Activated CD4-positive, CD25-positive, alpha-beta regulatory T cell treated with anti-CD3 and anti-CD28 coated beads, Interleukin-2, amount 50 U/mL, for 72 hours (primary cell): ENCODE results near the gene KIAA0930.

Experiments
- DNase-seq: peaks from one replicate; pipeline ENCODE4 v3.0.0; 2021

KIAA0930 gene

DNA sequence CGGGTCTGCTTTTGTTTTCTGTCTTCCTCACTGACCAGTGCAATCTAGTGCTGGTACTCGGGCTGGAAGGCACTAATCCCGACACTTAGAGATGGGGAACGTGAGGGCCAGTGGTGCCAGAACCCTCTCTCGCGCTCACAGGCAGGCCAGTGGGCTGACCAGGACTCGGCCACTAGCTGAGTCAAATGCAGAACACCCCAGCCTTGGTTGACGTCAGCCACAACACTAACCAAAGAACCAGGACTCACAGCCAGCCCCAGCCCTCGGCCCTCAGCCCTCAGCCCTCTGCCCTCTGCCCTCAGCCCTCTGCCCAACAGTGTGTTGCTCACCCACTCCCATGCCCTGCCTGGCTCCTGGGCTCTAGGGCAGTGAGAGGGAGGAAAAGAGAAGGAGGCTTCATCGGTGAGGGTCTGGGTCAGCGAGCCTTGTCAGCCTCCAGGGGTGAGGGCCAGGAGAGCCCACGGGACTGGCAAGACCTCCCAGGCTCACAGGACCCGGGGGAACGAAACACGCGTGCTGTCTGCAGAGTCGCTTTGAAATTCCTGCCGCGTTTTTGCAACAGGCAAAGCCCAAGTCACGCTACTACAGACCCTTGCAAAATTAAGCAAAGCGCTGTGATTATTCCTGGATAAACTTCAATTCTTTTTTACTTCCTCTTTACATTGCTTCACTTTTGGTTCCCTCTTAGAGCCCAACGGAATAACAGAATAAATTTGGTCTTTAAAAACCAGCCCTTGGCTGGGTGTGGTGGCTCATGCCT is 27.5 kb downstream of the KIAA0930 start:
- DNase-seq: no peak

GRCh38 chr22:45212306-45212709 is 28.4 kb downstream of the KIAA0930 start:
- no peak for DNase-seq

GRCh38 chr22:45211848-45212247 is 28.8 kb downstream of the KIAA0930 start:
- DNase-seq: no peak

GRCh38 chr22:45211435-45211834 is 29.3 kb downstream of the KIAA0930 start:
- DNase-seq: no peak

DNA sequence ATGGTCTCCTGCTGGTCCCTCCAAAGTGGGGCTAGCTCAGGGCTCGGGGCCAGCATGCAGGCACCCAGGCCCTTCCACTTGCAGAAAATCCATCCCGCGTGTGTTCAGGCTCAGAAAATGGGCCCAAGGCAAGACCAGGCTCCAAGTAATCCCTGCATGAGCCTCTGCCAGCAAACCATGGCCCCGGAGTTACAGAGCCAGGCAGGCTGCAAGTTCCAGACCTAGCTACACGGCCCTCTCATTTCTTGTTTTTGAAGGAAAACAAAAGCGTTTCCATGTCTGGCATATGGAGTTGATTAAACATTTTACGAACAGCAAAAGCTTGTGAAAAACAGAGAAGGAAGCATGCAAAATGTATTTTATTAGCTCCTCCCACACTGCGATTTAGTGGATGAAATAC is 29.7 kb downstream of the KIAA0930 start:
- no peak for DNase-seq

GRCh38 chr22:45210577-45210976 is 30.1 kb downstream of the KIAA0930 start:
- no peak for DNase-seq

- DNase-seq: no peak
These were observed 30.5 kb downstream of the KIAA0930 start for GRCh38 chr22:45210174-45210573.

DNA sequence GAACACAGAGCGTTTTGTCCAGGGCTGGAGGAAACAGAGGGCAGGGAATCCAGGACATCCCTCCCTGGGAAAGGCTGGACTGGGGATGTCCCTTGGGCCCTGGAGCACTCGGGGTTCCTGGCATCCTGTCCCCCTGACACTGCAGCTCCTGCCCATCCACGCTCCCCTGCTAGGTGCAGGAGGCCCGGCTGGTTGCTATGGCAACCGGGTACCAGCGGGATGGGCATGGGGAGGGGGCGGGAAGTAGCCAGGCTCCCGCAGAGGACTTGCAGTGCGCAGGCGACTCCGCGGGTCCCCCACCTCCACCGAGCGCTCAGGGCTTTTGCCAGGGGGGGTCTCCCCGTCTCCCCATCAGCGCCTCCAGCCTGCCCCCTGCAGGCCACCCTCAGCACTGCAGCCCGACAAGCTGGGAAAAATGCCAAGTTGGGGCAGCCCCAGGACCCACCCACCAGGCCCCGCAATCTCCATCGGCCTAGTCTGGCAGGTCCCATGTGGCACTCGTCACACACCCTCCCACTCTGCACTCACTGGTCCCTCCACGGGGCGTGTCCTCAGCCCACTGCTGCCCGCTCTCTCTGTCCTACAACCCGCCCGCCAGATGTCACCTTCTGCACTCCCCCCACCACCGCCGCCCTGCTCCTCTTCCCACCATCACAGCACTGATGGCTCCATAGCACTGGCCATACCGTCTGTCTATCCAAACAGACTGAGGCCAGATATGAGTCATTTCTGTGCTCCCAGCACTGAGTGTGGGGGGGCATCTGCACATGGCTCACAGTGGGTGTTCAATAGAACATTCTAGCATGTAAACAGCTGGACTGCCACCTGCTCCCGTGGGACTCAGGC is 31.5 kb downstream of the KIAA0930 start:
- DNase-seq: peak; percentile 55

- no peak for DNase-seq
These were observed 32.0 kb downstream of the KIAA0930 start for GRCh38 chr22:45208696-45208992.

DNA sequence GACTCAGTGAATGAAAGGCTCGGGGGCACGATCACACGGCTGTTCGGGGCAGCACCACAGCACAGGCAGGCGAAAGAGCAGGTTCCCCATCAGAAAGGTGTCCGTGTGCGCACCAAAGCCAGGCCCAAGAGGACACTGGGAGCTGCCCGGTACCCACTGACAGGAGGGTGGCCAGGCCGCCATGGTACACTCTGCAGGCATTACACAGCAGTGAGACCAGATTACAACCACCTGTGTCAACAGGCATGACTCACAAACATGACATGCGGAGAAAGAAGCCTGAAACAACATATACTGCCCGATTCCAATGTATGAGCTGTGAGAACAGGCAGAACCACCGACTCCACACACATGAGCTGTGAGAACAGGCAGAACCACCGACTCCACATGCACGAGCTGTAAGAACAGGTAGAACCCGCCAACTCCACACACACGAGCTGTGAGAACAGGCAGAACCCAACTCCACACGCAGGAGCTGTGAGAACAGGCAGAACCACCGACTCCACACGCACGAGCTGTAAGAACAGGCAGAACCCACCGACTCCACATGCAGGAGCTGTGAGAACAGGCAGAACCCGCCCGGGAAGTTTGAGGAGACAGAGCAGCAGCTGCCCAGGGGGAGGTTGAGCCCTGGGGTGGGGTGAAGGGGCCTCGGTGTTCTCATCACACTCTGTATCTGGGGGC is 32.6 kb downstream of the KIAA0930 start:
- DNase-seq: no peak

DNA sequence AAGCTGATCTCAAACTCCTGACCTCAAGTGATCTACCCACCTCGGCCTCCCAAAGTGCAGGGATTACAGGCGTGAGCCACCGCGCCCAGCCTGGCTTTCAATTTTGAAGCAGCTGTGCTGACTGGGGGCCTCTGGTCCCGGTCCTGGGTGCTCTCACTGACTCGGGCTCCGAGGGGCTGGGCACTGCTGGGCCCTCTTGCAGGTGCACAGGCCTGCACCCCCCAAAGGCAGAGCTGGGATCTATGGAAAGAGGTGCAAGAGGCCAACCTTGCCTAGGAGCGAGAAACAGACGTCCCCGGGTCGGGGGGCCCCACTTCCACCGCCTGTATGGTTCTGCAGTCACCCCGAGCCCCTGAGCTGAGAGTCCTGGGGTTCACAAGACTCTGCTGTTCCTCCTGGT is 33.2 kb downstream of the KIAA0930 start:
- DNase-seq: no peak

DNA sequence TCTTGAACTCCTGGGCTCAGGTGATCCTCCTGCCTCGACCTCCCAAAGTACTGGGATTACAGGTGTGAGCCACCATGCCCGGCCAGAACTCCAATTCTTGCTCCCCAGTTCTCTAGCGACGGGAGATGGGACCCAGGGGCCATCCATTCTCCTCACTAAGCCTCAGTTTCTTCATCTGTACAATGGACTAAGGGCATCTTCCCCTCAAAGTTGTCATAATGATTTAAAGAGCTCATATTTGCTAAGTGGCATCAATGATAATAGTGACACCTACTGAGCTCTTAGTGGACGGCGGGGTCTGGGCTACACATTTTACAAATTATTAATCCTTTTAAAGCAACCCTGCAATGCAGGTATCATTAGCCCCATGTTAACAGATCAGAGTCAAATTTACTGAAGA is 34.5 kb downstream of the KIAA0930 start:
- no peak for DNase-seq

DNA sequence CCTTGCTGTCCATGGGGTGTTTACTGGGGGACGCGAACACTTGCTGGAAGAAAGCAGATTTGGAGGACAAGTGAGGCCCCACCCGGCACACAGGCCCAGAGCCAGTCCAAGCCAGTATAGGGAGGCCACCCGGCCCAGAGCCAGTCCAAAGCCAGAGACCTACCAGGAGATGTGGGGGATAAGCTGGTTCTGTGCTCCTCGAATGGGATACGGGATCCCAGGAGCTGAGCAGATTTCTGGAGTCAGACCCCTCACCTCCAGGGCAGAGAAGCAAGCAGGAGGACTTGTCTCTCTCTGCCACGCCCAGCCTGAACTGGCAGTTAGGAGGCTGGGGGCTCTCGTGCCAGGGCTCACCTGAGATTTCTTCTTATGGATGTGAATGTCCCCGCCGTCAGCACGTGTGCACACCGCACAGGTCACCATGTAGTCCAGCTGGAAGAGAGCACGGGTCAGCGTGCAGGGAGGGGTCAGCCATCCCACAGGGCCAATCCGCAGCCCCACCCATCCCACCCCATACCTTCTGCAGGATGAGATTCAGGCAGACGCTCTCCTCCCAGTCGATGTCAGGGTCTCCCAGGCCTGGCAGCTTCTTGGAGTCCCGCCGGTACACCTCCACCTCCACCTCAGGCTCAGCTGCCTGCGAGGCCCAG is 35.3 kb downstream of the KIAA0930 start:
- DNase-seq: no peak

- no peak for DNase-seq
These were observed 35.9 kb downstream of the KIAA0930 start for GRCh38 chr22:45204819-45205218.

DNA sequence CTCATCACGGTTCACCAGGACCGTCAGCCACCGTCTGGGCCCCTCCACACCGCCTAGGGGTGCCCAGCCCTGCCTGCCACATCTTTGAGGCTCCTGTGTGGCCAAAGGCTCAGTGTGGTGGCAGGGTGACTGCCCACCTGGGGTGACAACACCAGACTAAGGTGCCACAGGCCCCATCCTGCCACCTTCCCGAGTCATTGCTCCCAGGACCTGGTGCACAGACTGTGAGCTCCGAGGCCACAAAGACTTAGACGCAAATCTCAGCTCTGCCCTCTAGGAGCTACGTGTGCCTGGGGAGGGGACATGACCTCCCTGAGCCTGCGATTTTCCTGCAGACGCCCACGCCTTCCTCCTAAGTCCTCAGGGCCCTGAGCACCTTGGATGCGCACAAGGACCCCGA is 36.5 kb downstream of the KIAA0930 start:
- no peak for DNase-seq

DNA sequence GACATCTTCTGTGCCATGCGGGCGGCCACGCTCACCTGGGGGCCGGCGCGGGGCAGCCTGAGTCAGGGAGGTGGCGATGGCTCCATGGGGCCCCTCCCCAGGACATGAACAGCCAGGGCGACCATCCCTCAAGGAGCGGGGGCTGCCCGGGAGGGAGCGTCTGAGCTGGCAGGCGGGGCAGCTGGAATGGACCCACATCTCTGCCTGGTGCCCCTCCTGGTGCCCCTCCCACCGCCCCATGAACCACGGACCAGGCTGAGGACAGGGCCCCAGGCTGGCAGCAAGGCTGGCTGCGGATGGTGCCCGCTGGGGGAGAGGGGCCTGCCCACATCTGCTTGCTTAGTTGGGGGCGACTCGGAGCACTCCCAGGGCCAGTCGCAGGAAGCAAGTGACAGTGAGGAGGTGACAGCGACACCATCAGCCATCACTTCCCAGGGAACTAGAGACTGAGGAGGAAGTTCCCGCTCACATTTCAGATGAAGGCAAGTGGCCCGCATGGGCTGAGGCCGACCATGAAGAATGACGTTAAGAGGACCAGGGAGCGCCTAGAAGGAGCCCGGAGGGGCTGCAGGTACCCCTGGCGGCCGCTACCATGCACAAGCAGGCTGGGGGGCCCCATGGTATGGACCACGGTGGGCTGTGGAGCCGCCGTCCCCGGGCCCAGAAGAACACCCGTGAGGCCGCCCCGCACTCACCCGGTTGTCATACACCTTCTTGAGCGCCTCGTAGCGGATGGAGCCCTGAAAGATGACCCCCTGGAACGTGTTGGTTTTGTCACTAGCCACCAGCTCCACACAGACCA is 37.3 kb downstream of the KIAA0930 start:
- DNase-seq: no peak

- no peak for DNase-seq
These were observed 38.2 kb downstream of the KIAA0930 start for GRCh38 chr22:45202333-45203149.

GRCh38 chr22:45201678-45202332 is 38.9 kb downstream of the KIAA0930 start:
- no peak for DNase-seq

GRCh38 chr22:45200860-45201511 is 39.7 kb downstream of the KIAA0930 start:
- DNase-seq: no peak

DNA sequence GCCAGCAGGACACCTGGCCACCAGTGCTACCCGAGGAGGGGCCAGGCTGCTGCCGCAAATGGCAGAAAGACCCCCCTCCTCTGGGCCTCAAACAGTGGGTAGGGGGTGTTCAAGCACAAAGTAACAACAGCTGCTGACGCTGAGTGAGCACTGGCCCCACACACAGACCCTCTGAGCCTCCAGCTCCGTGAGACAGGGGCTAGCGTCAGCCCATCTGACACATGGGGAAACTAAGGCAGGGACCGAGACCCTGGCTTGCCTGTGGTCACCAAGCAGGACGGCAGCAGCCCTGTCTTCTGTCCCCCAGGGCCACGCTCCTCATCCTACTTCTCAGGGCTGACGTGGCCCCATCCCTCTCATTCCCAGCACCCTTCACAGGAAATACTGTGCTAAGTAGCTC is 40.5 kb downstream of the KIAA0930 start:
- no peak for DNase-seq

DNA sequence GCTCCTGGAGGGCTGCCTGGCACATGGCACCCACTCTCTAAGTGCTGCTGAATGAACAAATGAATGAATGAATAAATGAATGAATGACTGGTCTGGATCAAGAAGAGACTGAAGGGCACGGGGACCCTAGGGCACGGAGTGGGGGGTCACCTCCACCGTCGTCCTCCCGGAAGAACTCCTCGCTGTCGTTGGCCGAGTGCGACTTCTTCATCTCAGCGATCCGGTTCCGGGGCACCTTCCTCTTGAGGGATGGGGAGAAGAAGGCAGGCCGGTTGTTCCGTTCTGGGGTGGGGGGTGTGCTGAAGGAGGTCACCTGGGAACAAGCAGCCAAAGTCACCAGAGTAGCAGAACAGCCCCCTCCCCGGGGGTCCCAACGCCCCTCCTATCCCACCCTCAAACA is 41.0 kb downstream of the KIAA0930 start:
- DNase-seq: no peak
